Measurements from ENCODE around the gene IQCH.

IQCH gene

GRCh38 chr15:67384761-67385160 lies 130.2 kb downstream of the IQCH start:
- no peak overlapping the region for H3K27ac ChIP-seq (ENCODE audit: insufficient read depth, low read depth, low read length, poor library complexity, severe bottlenecking)
- H3K9me3 ChIP-seq (ENCODE audit: control insufficient read depth, low read length), result no peaks in the 10 kb centered on the region
- H3K36me3 ChIP-seq (ENCODE audit: control insufficient read depth, insufficient read depth, low read length), result no peaks in the 10 kb centered on the region
- H3K4me1 ChIP-seq (ENCODE audit: control insufficient read depth, insufficient read depth, low read length), result no peaks in the 10 kb centered on the region
- 93 to 96% methylated on average over 4 of the region's 4 CpGs for WGBS, 2 experiments
- H3K4me3 ChIP-seq (ENCODE audit: insufficient read depth, low read depth, low read length), result no peak overlapping the region
- no peaks in the 10 kb centered on the region for H3K27me3 ChIP-seq (ENCODE audit: control insufficient read depth, insufficient read depth, low read length, poor library complexity, severe bottlenecking)

DNA sequence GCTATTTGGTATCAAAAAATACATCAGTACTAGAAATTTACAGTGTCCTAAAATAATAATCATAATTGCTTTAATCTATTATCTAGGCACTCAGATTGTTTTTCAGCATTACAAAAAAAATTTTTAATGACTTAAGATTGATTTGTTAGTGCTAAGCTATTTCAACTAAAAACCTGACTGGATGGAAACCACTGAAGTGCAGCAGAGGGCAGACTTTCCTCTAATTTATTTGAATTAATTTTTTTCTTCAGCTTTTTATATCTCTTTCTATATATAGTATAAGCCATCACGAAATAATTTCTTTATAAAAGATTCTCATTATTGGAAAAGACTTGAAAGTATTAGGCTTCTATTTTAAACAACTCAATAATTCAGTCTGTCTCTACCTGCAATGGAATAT lies 131.4 kb downstream of the IQCH start:
- H3K36me3 ChIP-seq (ENCODE audit: control insufficient read depth, insufficient read depth, low read length), result no peaks in the 10 kb centered on the region
- WGBS, 2 experiments, result no CpG with 5 or more reads among the region's 1 CpG

DNA sequence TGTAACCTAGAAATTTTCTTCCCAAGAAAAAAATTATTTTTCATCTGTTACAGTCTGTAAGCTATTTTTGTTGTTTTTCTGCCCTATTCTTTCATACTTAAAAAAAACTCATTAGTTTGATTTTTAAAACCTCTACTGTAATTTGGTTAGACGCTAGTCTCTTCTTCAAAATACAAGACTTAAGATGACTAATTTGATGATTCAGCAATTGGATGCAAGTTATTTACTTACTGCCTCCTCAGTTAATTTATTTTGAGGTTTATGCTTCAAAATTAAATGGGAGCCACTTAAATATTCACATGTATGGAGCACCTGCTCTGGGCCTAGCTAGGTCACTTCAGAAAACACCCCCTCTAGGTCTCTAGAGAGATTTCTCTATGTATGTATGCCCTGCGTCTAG lies 132.4 kb downstream of the IQCH start:
- no peak overlapping the region for H3K4me3 ChIP-seq (ENCODE audit: insufficient read depth, low read depth, low read length)
- WGBS, 2 experiments, result 94 to 100% methylated on average over 2 of the region's 2 CpGs
- no peaks in the 10 kb centered on the region for H3K9me3 ChIP-seq (ENCODE audit: control insufficient read depth, low read length)

More for the DNA sequence above, 131.4 kb downstream of the IQCH start:
- H3K27ac ChIP-seq (ENCODE audit: insufficient read depth, low read depth, low read length, poor library complexity, severe bottlenecking), result no peak overlapping the region
- H3K9me3 ChIP-seq (ENCODE audit: control insufficient read depth, low read length), result no peaks in the 10 kb centered on the region
- H3K4me3 ChIP-seq (ENCODE audit: insufficient read depth, low read depth, low read length), result no peak overlapping the region
- H3K4me1 ChIP-seq (ENCODE audit: control insufficient read depth, insufficient read depth, low read length), result no peaks in the 10 kb centered on the region
- H3K27me3 ChIP-seq (ENCODE audit: control insufficient read depth, insufficient read depth, low read length, poor library complexity, severe bottlenecking), result no peaks in the 10 kb centered on the region

GRCh38 chr15:67389975-67390374 lies 135.4 kb downstream of the IQCH start:
- 100% methylated on average over 1 of the region's 1 CpG for whole genome bisulfite sequencing, 2 experiments
- no peaks in the 10 kb centered on the region for H3K9me3 ChIP-seq (ENCODE audit: control insufficient read depth, low read length)
- no peak overlapping the region for H3K27ac ChIP-seq (ENCODE audit: insufficient read depth, low read depth, low read length, poor library complexity, severe bottlenecking)

More for the DNA sequence above, 132.4 kb downstream of the IQCH start:
- no peak overlapping the region for H3K27ac ChIP-seq (ENCODE audit: insufficient read depth, low read depth, low read length, poor library complexity, severe bottlenecking)
- no peaks in the 10 kb centered on the region for H3K4me1 ChIP-seq (ENCODE audit: control insufficient read depth, insufficient read depth, low read length)
- H3K27me3 ChIP-seq (ENCODE audit: control insufficient read depth, insufficient read depth, low read length, poor library complexity, severe bottlenecking), result no peaks in the 10 kb centered on the region
- H3K36me3 ChIP-seq (ENCODE audit: control insufficient read depth, insufficient read depth, low read length), result no peaks in the 10 kb centered on the region

GRCh38 chr15:67394873-67395639 lies 140.5 kb downstream of the IQCH start:
- Histone ChIP-seq H3K9me3 (ENCODE audit: control insufficient read depth, low read length) (no peaks in the 10 kb centered on the region), H3K4me1 (ENCODE audit: control insufficient read depth, insufficient read depth, low read length) (no peaks in the 10 kb centered on the region), H3K27me3 (ENCODE audit: control insufficient read depth, insufficient read depth, low read length, poor library complexity, severe bottlenecking) (no peaks in the 10 kb centered on the region), H3K36me3 (ENCODE audit: control insufficient read depth, insufficient read depth, low read length) (no peaks in the 10 kb centered on the region), H3K4me3 (ENCODE audit: insufficient read depth, low read depth, low read length) (no peak overlapping the region), H3K27ac (ENCODE audit: insufficient read depth, low read depth, low read length, poor library complexity, severe bottlenecking) (no peak overlapping the region)
- 83 to 84% methylated on average over 9 of the region's 9 CpGs for WGBS, 2 experiments

More at GRCh38 chr15:67389975-67390374, 135.4 kb downstream of the IQCH start:
- Histone ChIP-seq H3K4me3 (ENCODE audit: insufficient read depth, low read depth, low read length) (no peak overlapping the region), H3K4me1 (ENCODE audit: control insufficient read depth, insufficient read depth, low read length) (no peaks in the 10 kb centered on the region), H3K36me3 (ENCODE audit: control insufficient read depth, insufficient read depth, low read length) (no peaks in the 10 kb centered on the region), H3K27me3 (ENCODE audit: control insufficient read depth, insufficient read depth, low read length, poor library complexity, severe bottlenecking) (no peaks in the 10 kb centered on the region)

DNA sequence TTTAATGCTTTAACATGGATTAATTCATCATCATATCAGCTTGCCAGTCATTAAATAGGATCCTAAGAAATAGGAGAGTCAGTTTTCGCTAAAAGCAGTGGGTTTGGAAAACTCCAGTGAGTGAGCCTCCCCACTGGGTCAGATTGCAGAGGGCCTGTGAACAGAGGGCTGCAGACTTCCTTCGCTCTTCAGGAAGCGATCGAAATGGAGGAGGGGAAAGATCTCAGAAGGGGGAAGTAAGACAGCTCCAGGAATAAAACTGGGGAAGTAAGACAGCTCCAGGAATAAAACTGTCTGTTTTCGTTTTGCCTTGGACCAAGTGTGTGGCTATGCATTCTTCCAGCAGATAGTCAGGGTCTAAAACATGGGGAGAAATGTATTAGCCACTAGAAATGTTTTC lies 141.5 kb downstream of the IQCH start:
- 80 to 81% methylated on average over 5 of the region's 5 CpGs for WGBS, 2 experiments
- Histone ChIP-seq H3K36me3 (ENCODE audit: control insufficient read depth, insufficient read depth, low read length) (no peaks in the 10 kb centered on the region), H3K9me3 (ENCODE audit: control insufficient read depth, low read length) (no peaks in the 10 kb centered on the region), H3K4me1 (ENCODE audit: control insufficient read depth, insufficient read depth, low read length) (no peaks in the 10 kb centered on the region), H3K27me3 (ENCODE audit: control insufficient read depth, insufficient read depth, low read length, poor library complexity, severe bottlenecking) (no peaks in the 10 kb centered on the region), H3K4me3 (ENCODE audit: insufficient read depth, low read depth, low read length) (no peak overlapping the region), H3K27ac (ENCODE audit: insufficient read depth, low read depth, low read length, poor library complexity, severe bottlenecking) (no peak overlapping the region)

DNA sequence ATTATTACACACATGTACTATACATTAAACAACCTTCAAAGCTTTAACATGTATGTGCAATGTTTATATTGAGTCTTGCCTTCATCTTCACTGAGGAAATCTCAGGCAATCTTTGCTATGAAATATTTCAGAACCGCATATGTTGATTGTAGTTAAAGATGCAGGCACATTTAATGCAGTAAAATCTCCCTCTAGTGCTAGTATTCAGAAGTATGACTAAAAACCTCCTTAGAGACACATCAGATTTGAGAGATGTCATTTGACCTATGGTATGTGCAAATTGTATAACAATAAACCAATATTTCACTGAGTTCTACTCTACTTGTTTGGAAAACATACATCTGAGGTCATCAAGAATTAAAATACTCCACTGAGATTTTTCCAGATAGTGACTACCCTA lies 142.6 kb downstream of the IQCH start:
- Histone ChIP-seq H3K27ac (ENCODE audit: insufficient read depth, low read depth, low read length, poor library complexity, severe bottlenecking) (no peak overlapping the region), H3K9me3 (ENCODE audit: control insufficient read depth, low read length) (no peaks in the 10 kb centered on the region), H3K4me3 (ENCODE audit: insufficient read depth, low read depth, low read length) (no peak overlapping the region), H3K36me3 (ENCODE audit: control insufficient read depth, insufficient read depth, low read length) (no peaks in the 10 kb centered on the region), H3K4me1 (ENCODE audit: control insufficient read depth, insufficient read depth, low read length) (no peaks in the 10 kb centered on the region), H3K27me3 (ENCODE audit: control insufficient read depth, insufficient read depth, low read length, poor library complexity, severe bottlenecking) (no peaks in the 10 kb centered on the region)
- WGBS, 2 experiments, result 83% methylated on average over 1 of the region's 1 CpG; no CpG with 5 or more reads in 1 of the 2 experiments

- Histone ChIP-seq H3K27me3 (ENCODE audit: control insufficient read depth, insufficient read depth, low read length, poor library complexity, severe bottlenecking) (no peaks in the 10 kb centered on the region), H3K4me1 (ENCODE audit: control insufficient read depth, insufficient read depth, low read length) (peaks cover 10% of the 10 kb centered on the region), H3K9me3 (ENCODE audit: control insufficient read depth, low read length) (no peaks in the 10 kb centered on the region), H3K4me3 (ENCODE audit: insufficient read depth, low read depth, low read length) (no peak overlapping the region), H3K27ac (ENCODE audit: insufficient read depth, low read depth, low read length, poor library complexity, severe bottlenecking) (no peak overlapping the region), H3K36me3 (ENCODE audit: control insufficient read depth, insufficient read depth, low read length) (no peaks in the 10 kb centered on the region)
- 94 to 96% methylated on average over 4 of the region's 4 CpGs for WGBS, 2 experiments
Measured at GRCh38 chr15:67399925-67400324, 145.3 kb downstream of the IQCH start.

GRCh38 chr15:67400890-67401289 lies 146.3 kb downstream of the IQCH start:
- no peak overlapping the region for H3K4me3 ChIP-seq (ENCODE audit: insufficient read depth, low read depth, low read length)

GRCh38 chr15:67401336-67401735 lies 146.8 kb downstream of the IQCH start:
- H3K4me1 ChIP-seq (ENCODE audit: control insufficient read depth, insufficient read depth, low read length), result peaks cover 10% of the 10 kb centered on the region
- H3K4me3 ChIP-seq (ENCODE audit: insufficient read depth, low read depth, low read length), result no peak overlapping the region
- 90% methylated on average over 5 of the region's 5 CpGs for WGBS, 2 experiments
- H3K36me3 ChIP-seq (ENCODE audit: control insufficient read depth, insufficient read depth, low read length), result no peaks in the 10 kb centered on the region
- H3K27ac ChIP-seq (ENCODE audit: insufficient read depth, low read depth, low read length, poor library complexity, severe bottlenecking), result no peak overlapping the region
- H3K9me3 ChIP-seq (ENCODE audit: control insufficient read depth, low read length), result no peaks in the 10 kb centered on the region
- H3K27me3 ChIP-seq (ENCODE audit: control insufficient read depth, insufficient read depth, low read length, poor library complexity, severe bottlenecking), result no peaks in the 10 kb centered on the region

More at GRCh38 chr15:67400890-67401289, 146.3 kb downstream of the IQCH start:
- Histone ChIP-seq H3K9me3 (ENCODE audit: control insufficient read depth, low read length) (no peaks in the 10 kb centered on the region), H3K4me1 (ENCODE audit: control insufficient read depth, insufficient read depth, low read length) (peaks cover 10% of the 10 kb centered on the region), H3K36me3 (ENCODE audit: control insufficient read depth, insufficient read depth, low read length) (no peaks in the 10 kb centered on the region), H3K27ac (ENCODE audit: insufficient read depth, low read depth, low read length, poor library complexity, severe bottlenecking) (no peak overlapping the region), H3K27me3 (ENCODE audit: control insufficient read depth, insufficient read depth, low read length, poor library complexity, severe bottlenecking) (no peaks in the 10 kb centered on the region)
- WGBS, 2 experiments, result 89% methylated on average over 2 of the region's 2 CpGs; no CpG with 5 or more reads in 1 of the 2 experiments
